Measurements from ENCODE around the gene SYNRG.
A peak's percentile ranks its signal among the peaks of the same experiment; 100 is the strongest.

Gene SYNRG

GRCh38 chr17:37545486-37545885 lies 63.7 kb downstream of the SYNRG start:
- H3K27ac ChIP-seq = peak overlapping the region; percentile 74
- TF ChIP-seq EZH2 (IDR thresholded peaks at IDR 0.05) = no peak
- no peak for TF ChIP-seq POLR2AphosphoS5 (IDR thresholded peaks at IDR 0.05; ENCODE audit: borderline replicate concordance, low read depth, low read length)
- no peak for TF ChIP-seq FOXP2 (optimal IDR thresholded peaks at IDR 0.05; ENCODE audit: control extremely low read depth, extremely low read length, insufficient read depth)
- DNase-seq (ENCODE audit: low read depth, low spot score) = no peak
- H3K9ac ChIP-seq (ENCODE audit: insufficient read length) = peak overlapping the region; percentile 22
- peak overlapping the region; percentile 39; the same call in 1 of the 2 replicates for H3K4me3 ChIP-seq
- H3K36me3 ChIP-seq (ENCODE audit: insufficient read depth, low read length) = peaks cover 33% of the 10 kb centered on the region
- H3K9me3 ChIP-seq (ENCODE audit: low read depth, low read length) = no peaks in the 10 kb centered on the region

GRCh38 chr17:37543637-37544052 lies 65.6 kb downstream of the SYNRG start:
- H3K4me3 ChIP-seq = no peak overlapping the region; the same call in 1 of the 2 replicates
- H3K9ac ChIP-seq (ENCODE audit: insufficient read length) = no peak overlapping the region
- H3K36me3 ChIP-seq (ENCODE audit: insufficient read depth, low read length) = peaks cover 52% of the 10 kb centered on the region
- H3K9me3 ChIP-seq (ENCODE audit: low read depth, low read length) = no peaks in the 10 kb centered on the region
- H3K27ac ChIP-seq = peak overlapping the region; percentile 83
- DNase-seq (ENCODE audit: low read depth, low spot score) = no peak
- TF ChIP-seq FOXP2 (optimal IDR thresholded peaks at IDR 0.05; ENCODE audit: control extremely low read depth, extremely low read length, insufficient read depth) (no peak), EZH2 (IDR thresholded peaks at IDR 0.05) (no peak), POLR2AphosphoS5 (IDR thresholded peaks at IDR 0.05; ENCODE audit: borderline replicate concordance, low read depth, low read length) (no peak)

DNA sequence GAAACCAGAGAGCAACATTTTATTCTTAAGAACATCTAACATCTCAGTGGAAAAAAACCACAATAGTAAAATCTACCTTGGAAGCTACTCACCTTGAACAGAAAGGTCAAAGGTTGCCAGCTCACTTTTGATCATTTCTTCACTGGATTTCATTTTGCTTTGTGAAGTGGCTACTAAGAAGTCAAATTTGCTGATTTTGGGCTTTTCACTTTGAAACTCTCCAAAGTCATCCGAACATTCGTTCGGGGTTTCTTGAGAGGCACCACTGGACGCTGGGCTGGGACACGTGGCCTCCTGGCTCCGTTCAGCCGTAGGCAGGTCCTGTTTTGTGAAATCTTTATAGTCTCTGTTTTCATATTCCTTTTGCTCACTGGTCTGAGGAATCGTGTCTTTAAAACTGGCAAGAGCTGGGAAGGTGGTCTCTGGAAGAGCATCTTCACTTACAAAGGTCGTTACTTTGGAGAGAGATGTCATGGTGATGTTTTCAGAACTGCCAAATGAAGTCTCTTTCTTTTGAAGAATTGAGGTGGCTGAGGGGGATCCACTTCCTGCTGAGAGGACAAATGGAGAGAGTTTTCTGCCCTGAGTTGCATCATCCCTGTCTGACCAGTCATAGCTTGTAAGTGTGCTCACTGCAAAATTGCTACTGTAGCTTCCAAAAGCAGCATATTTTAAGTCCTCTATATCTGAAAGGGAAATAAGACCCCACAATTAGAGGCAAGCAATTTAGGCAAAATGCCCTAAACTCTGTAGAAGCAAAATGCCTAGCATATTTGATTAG lies 67.1 kb downstream of the SYNRG start:
- H3K36me3 ChIP-seq (ENCODE audit: insufficient read depth, low read length) = peaks cover 58% of the 10 kb centered on the region
- H3K27ac ChIP-seq = no peak overlapping the region
- TF ChIP-seq POLR2AphosphoS5 (IDR thresholded peaks at IDR 0.05; ENCODE audit: borderline replicate concordance, low read depth, low read length) (no peak), FOXP2 (optimal IDR thresholded peaks at IDR 0.05; ENCODE audit: control extremely low read depth, extremely low read length, insufficient read depth) (no peak), EZH2 (IDR thresholded peaks at IDR 0.05) (no peak)
- DNase-seq (ENCODE audit: low read depth, low spot score) = no peak
- no peak overlapping the region for H3K9ac ChIP-seq (ENCODE audit: insufficient read length)
- no peaks in the 10 kb centered on the region for H3K9me3 ChIP-seq (ENCODE audit: low read depth, low read length)
- no peak overlapping the region for H3K4me3 ChIP-seq

DNA sequence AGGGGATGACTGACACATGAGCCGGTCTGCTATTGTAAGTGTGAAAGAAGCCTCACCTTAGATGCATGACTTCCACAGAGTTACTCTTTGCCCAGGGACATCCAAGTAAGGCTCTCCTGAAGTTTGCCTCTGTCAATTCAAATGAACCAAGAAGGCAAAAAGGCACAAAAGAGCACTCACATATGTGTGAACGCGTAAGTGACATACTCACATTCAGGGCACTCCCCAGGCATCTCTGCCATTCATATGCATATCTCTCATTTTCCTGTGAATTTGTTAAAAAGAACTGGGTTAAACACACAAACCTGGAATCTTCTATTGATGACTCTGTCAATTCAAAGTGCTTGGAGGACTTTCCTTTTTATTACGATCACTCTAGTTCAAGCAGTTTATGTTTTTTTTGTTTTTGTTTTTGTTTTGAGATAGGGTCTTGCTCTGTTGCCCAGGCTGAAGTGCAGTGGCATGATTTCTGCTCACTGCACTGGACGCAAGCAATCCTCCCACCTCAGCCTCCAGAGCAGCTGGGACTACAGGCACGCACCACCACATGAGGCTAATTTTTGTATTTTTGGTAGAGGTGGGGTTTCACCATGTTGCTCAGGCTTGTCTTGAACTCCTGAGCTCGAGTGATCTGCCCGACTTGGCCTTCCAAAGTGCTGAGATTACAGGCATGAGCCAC lies 70.1 kb downstream of the SYNRG start:
- peaks cover 75% of the 10 kb centered on the region for H3K36me3 ChIP-seq (ENCODE audit: insufficient read depth, low read length)
- no peak for TF ChIP-seq FOXP2 (optimal IDR thresholded peaks at IDR 0.05; ENCODE audit: control extremely low read depth, extremely low read length, insufficient read depth)
- TF ChIP-seq POLR2AphosphoS5 (IDR thresholded peaks at IDR 0.05; ENCODE audit: borderline replicate concordance, low read depth, low read length) = no peak
- no peak for TF ChIP-seq EZH2 (IDR thresholded peaks at IDR 0.05)

GRCh38 chr17:37535906-37536305 lies 73.3 kb downstream of the SYNRG start:
- no peak for DNase-seq (ENCODE audit: low read depth, low spot score)
- Histone ChIP-seq H3K36me3 (ENCODE audit: insufficient read depth, low read length) (peaks cover 52% of the 10 kb centered on the region), H3K9ac (ENCODE audit: insufficient read length) (no peak overlapping the region), H3K9me3 (ENCODE audit: low read depth, low read length) (no peaks in the 10 kb centered on the region), H3K4me3 (no peak overlapping the region), H3K27ac (no peak overlapping the region)
- TF ChIP-seq EZH2 (IDR thresholded peaks at IDR 0.05) = no peak
- TF ChIP-seq POLR2AphosphoS5 (IDR thresholded peaks at IDR 0.05; ENCODE audit: borderline replicate concordance, low read depth, low read length) = no peak
- no peak for TF ChIP-seq FOXP2 (optimal IDR thresholded peaks at IDR 0.05; ENCODE audit: control extremely low read depth, extremely low read length, insufficient read depth)

More for the DNA sequence above, 70.1 kb downstream of the SYNRG start:
- no peak for DNase-seq (ENCODE audit: low read depth, low spot score)
- no peak overlapping the region for H3K9ac ChIP-seq (ENCODE audit: insufficient read length)
- no peak overlapping the region for H3K4me3 ChIP-seq
- no peaks in the 10 kb centered on the region for H3K9me3 ChIP-seq (ENCODE audit: low read depth, low read length)
- no peak overlapping the region for H3K27ac ChIP-seq

DNA sequence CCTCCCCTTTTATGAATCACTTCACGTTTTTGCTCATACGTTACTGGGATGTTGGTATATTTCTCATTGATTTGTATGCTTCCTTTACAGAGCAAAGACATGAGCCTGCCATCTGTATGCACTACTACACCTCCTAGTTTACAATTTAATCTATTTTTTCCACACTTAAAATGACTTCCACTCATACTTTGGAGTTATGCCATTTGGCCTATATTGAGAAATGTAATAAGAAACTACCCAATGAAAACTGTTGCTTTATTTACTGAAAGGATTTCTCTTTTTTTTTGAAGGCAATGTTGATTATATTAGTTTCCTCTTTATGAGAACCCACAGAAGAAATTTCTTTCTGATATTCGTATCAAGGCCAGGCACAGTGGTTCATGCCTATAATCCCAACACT lies 76.5 kb downstream of the SYNRG start:
- Histone ChIP-seq H3K36me3 (ENCODE audit: insufficient read depth, low read length) (peaks cover 41% of the 10 kb centered on the region), H3K4me3 (no peak overlapping the region), H3K9ac (ENCODE audit: insufficient read length) (no peak overlapping the region), H3K27ac (no peak overlapping the region), H3K9me3 (ENCODE audit: low read depth, low read length) (no peaks in the 10 kb centered on the region)
- no peak for DNase-seq (ENCODE audit: low read depth, low spot score)
- TF ChIP-seq FOXP2 (optimal IDR thresholded peaks at IDR 0.05; ENCODE audit: control extremely low read depth, extremely low read length, insufficient read depth) (no peak), POLR2AphosphoS5 (IDR thresholded peaks at IDR 0.05; ENCODE audit: borderline replicate concordance, low read depth, low read length) (no peak), EZH2 (IDR thresholded peaks at IDR 0.05) (no peak)

DNA sequence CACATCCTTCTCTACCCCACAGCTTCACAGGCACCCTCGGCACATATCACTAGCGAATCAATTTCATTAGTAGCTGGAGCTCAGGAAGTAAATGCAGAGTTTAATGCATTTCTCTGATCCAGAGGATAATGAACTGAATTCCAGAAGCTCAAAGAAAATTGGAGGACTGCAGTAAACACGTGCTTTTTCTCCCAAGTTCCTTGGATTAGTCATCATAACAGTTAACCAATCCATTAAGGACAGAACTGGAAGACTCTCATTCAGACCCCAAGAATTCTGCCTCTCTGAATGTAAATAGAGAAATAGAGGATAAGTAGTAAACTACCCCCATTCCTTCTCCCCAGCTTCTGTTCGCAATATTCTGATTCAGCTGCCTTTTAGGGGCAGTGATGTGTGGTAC lies 78.8 kb downstream of the SYNRG start:
- Histone ChIP-seq H3K9ac (ENCODE audit: insufficient read length) (no peak overlapping the region), H3K9me3 (ENCODE audit: low read depth, low read length) (no peaks in the 10 kb centered on the region), H3K27ac (no peak overlapping the region), H3K36me3 (ENCODE audit: insufficient read depth, low read length) (peaks cover 27% of the 10 kb centered on the region; the same call in 1 of the 2 replicates), H3K4me3 (no peak overlapping the region)
- no peak for DNase-seq (ENCODE audit: low read depth, low spot score)
- TF ChIP-seq FOXP2 (optimal IDR thresholded peaks at IDR 0.05; ENCODE audit: control extremely low read depth, extremely low read length, insufficient read depth) (no peak), EZH2 (IDR thresholded peaks at IDR 0.05) (no peak), POLR2AphosphoS5 (IDR thresholded peaks at IDR 0.05; ENCODE audit: borderline replicate concordance, low read depth, low read length) (no peak)

GRCh38 chr17:37527249-37527851 lies 81.9 kb downstream of the SYNRG start:
- H3K36me3 ChIP-seq (ENCODE audit: insufficient read depth, low read length) = peaks cover 32% of the 10 kb centered on the region
- no peak for DNase-seq (ENCODE audit: low read depth, low spot score)
- no peak overlapping the region for H3K4me3 ChIP-seq
- no peak overlapping the region for H3K27ac ChIP-seq
- H3K9me3 ChIP-seq (ENCODE audit: low read depth, low read length) = no peaks in the 10 kb centered on the region
- H3K9ac ChIP-seq (ENCODE audit: insufficient read length) = no peak overlapping the region
- no peak for TF ChIP-seq POLR2AphosphoS5 (IDR thresholded peaks at IDR 0.05; ENCODE audit: borderline replicate concordance, low read depth, low read length)
- no peak for TF ChIP-seq EZH2 (IDR thresholded peaks at IDR 0.05)
- no peak for TF ChIP-seq FOXP2 (optimal IDR thresholded peaks at IDR 0.05; ENCODE audit: control extremely low read depth, extremely low read length, insufficient read depth)

All from SK-N-MC (cell line).